ENCODE results near the gene OTUD1.

OTUD1 gene

DNA sequence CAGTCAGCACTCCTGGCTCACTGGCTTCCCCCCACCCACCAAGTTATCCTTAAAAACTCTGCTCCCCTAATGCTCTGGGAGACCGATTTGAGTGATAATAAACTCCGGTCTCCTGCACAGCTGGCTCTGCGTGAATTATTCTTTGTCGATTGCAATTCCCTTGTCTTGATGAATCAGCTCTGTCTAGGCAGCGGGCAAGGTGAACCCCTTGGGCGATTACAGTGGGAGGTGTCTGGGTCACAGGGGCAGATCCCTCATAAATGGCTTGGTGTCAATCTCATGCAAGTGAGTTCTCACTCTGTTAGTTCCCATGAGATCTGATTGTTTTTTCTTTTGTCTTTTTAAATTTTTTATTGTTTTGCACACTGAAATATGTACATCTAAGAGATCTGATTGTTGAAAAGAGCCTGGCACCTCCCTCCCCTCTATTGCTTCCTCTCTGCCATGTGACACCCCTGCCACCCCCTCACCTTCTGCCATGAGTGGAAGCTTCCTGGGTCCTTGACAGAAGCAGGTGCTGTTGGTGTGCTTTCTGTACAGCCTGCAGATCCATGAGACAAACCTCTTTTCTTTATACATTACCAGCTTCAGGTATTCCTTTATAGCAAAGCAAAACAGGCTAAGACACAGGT is 20.5 kb downstream of the OTUD1 start:
- no peak for DNase-seq (ENCODE audit: low read depth in 1 of 2, low spot score in 1 of 2)

DNA sequence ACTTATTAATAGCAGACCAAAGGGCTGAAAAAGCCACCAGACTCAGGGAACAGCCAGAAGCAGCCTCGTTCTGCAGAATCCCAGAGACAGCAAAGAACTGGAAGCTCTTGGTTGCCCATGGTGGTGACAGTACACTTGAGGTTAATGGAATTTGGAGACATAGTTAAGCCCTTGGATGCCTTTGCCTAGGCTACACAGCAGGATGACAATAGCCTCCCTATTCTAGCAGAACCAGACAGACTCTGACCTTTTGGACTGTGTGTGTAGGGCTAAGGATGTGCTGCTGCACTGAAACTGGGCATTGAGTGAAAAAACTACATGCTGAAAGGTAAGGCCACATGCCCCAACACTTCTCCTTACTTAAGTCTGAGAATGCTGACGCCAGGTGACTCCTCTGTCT is 22.7 kb downstream of the OTUD1 start:
- DNase-seq (ENCODE audit: low read depth in 1 of 2, low spot score in 1 of 2) = no peak

DNA sequence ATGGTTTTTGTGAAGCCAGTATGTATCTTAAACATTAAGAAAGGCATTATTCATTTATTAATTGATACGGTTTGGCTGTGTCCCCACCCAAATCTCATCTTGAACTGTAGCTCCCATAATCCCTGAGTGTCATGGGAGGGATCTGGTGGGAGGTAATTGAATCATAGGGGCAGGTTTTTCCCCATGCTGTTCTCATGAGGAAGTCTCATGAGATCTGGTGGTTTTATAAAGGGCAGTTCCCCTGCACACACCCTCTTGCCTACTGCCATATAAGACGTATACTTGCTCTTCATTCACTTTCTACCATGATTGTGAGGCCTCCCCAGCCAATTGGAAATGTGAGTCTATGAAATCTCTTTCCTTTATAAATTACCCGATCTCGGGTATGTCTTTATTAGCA is 28.1 kb downstream of the OTUD1 start:
- DNase-seq (ENCODE audit: low read depth in 1 of 2, low spot score in 1 of 2) = no peak

DNA sequence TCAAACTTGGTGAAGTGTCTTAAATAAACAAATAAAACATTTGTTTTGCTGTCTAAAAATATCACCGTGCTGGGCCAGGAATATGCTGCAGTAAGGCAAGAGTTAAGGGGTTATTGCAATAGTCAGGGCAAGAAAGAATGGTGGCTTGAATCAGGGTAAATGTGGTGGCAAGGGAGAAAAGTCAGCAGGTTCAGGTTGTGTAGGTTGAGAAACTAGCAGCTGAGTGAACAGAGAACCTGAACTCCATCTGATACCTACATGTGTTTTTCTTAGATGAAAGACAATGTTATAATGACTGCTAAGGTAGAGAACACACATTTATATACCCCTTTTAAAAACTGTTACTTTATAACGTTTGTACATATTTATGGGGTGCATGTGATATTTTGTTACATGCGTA is 28.7 kb downstream of the OTUD1 start:
- DNase-seq (ENCODE audit: low read depth in 1 of 2, low spot score in 1 of 2) = no peak

DNA sequence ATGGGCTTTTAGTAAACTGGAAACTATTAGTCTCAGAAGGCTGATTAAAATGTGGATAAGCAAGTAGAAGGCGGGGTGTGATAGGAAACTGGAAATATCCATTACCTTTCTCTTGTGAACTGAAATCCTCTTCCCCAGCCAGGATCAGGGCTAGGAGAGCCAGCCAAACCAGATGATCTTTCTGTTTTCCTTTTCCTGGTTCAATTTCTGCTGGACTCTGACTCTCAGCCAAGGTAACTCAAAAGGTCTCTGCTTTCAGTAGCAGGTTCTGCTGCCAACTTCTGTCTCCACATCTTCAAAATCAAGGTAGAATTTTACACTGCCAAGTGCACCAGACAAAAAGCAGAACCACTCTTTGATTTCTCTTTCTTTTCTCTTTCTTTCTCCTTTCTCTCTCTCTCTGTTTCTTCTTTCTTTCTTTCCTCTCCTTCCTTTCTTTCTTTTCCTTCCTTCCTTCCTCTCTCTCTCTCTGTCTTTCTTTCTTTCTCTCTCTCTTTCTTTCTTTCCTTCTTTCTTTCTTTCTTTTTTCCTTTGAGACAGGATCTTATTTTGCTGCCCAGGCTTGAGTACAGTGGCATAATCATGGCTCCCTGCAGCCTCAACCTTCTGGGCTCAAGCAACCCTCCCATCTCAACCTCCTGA is 30.8 kb downstream of the OTUD1 start:
- no peak for DNase-seq (ENCODE audit: low read depth in 1 of 2, low spot score in 1 of 2)

DNA sequence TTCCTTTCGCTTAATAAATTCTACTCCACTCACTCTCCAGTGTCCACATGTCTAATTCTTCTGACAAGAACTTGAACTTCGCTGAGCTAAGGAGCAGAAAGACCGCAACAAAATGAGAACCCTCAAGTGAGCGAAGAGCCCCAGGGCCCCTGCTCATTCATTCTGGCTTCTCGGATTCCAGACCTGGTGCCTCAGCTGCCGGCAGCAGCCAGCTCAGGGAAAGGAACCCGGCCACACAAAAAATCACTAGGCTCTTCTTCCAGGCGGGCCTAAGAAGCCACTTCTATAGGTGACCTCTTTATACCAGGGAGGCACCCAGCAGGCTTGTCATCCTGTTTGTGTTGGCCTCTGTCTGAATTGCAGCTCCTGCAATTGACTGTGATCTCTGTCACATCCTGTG is 33.3 kb downstream of the OTUD1 start:
- DNase-seq (ENCODE audit: low read depth in 1 of 2, low spot score in 1 of 2) = no peak

DNA sequence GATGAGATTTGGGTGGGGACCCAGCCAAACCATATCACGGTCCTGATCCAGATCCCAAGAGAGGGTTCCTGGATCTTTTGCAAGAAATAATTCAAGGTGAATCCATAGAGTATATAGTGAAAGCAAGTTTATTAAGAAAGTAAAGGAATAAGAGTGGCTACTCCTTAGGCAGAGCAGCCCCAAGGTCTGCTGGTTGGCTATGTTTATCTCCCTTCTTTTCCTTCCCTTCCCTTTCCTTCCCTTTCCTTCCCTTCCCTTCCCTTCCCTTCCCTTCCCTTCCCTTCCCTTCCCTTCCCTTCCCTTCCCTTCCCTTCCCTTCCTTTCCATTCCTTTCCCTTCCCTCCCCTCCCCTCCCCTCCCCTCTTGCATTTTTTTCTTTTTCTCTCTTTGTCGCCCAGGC is 35.2 kb downstream of the OTUD1 start:
- no peak for DNase-seq (ENCODE audit: low read depth in 1 of 2, low spot score in 1 of 2)

DNA sequence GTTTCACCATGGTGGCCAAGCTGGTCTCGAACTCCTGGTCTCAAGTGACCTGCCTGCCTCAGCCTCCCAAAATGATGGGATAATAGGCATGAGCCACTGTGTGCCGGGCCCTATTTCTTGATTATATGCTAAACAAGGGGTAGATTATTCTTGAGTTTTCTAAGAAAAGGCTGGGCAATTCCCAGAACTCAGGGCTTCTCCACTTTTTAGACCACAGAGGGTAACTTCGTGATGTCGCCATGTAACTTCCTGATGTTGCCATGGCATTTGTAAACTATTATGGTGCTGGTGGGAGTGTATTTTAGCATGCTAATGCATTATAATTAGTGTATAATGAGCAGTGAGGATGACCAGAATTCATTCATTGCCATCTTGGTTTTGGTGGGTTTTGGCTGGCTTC is 35.8 kb downstream of the OTUD1 start:
- DNase-seq (ENCODE audit: low read depth in 1 of 2, low spot score in 1 of 2) = no peak

DNA sequence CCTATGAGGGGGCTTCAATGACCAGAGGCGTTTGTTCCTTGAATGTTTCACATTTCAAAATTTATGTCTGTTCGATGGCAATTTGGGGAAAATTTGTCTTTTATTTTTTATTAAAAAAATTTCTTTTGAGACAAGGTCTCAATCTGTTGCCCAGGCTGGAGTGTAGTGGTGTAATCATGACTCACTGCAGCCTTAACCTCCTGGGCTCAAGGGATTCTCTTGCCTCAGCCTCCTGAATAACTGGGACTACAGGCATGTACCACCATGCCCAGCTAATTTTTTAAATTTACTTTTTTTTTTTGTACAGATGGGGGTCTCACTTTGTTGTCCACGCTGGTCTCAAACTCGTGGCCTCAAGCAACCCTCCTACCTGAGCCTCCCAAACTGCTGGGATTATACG is 39.7 kb downstream of the OTUD1 start:
- DNase-seq (ENCODE audit: low read depth in 1 of 2, low spot score in 1 of 2) = no peak

DNA sequence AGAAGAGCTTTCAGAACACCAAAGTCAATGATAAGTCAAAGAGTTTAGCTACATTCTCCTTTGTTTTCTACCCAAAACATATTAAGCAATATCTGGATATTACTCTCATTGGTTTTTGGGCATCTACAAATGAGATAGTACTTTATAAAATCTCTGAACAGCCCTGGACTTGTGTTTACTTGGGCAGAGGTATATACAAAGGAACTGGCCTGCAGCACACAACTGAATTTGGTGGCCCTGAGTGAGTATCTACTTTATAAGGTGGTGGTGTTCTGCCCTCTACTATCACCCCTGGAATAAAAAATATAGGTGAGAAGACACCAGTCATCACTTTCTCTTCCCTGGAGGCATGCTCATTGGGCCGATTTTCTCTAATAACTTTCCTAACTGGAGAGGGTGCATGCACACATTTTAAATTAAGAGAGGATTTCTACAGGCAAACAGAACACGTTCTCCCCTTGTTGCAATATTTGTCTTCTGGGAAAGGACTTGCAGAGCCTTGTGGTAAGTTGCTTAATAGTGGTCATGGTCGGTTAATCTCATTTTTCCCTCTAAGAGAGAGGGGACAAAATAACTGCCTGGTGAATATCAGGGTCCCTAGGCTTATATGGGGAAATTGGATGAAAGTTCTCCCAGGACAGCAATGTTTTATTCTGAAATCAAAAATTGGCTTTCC is 41.1 kb downstream of the OTUD1 start:
- no peak for DNase-seq (ENCODE audit: low read depth in 1 of 2, low spot score in 1 of 2)

DNA sequence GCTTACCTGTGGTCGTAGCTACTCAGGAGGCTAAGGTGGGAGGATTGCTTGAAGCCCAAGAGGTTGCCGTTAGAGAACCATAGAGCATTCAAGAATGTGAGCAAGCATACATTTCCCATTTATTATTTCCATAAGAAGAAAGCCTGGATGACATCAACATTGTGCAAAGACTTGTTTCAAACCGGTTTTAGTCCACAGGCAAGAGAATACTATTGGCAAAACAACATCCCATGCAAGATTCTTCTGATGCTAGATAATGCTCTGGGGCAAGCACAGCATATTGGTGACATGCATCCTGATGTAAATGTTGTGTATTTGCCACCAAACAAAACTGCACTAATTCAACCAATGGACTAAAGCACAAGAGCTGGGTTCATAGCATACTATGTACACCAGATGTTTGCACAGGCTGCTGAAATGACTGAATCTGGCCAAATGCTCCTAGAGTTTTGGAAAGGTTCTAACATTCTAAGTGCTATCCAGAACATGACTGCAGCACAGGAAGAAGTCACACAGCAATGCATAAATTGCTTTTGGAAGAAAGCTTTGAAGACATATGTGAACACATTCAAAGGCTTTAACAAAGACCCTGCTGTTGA is 42.6 kb downstream of the OTUD1 start:
- DNase-seq (ENCODE audit: low read depth in 1 of 2, low spot score in 1 of 2) = no peak

DNA sequence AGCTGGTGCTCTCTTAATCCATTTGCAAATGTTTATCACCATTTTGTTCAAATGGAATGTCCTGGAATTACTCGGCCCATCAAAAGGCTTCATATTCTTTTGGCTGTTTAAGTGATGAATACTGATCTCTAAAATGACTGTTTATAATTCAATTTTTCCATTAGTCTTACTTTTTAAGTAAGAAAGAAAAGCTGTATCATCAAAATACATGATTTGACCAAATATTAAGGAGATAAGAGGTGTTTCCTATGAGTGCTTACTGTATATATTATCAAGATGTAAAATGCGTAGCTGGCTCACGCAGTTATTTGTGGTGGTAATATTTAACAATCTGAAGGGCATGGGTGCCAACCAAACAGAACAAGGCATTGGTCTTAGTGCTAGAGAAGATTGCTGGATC is 51.2 kb downstream of the OTUD1 start:
- no peak for DNase-seq (ENCODE audit: low read depth in 1 of 2, low spot score in 1 of 2)

Measured in activated T-helper 1 cell treated with anti-CD3 and anti-CD28 coated beads, Interleukin-2, amount 50 U/mL, for 16 hours (primary cell).